H1 (cell line): ENCODE data around the gene PC. TPM values are rescaled to one million over a fixed set of nuclear protein-coding genes. Genes with fewer than 3 reads are reported as not detected.

ENCODE experiments used
- CTCF ChIA-PET: fragments of 300-600 bp; sonication (Branson Sonifier 250); formaldehyde crosslinking; loops from one replicate; lab custom pipeline; 2021; ENCODE audit not compliant: partially characterized antibody; lab: Charles Lee
- POLR2A ChIA-PET: fragments of 300-600 bp; sonication (Branson Sonifier 250); formaldehyde crosslinking; loops from one replicate; lab custom pipeline; 2021; ENCODE audit warnings: inconsistent platforms; ENCODE audit not compliant: partially characterized antibody; lab: Charles Lee
- DNase-seq, 2 experiments: peaks; one replicate each; pipeline versions ENCODE4 v3.0.0 to v3.0.0-alpha.2; 2010 to 2022; ENCODE audit warnings: low spot score in 2 of 2, low read depth in 1 of 2, mixed read lengths in 1 of 2
- FAIRE-seq: peaks from 2 replicates; lab custom pipeline; 2011; peaks lifted over from hg19 to GRCh38; lab: Jason Lieb, UNC
- H2AFZ ChIP-seq: 2 replicates; pipeline ENCODE4 v1.8.1; 2012; ENCODE audit warnings: low read length, inconsistent platforms
- H2AK5ac ChIP-seq: 2 replicates; pipeline ENCODE4 v1.6.1; 2013; ENCODE audit warnings: low read depth, low read length
- H2BK120ac ChIP-seq: replicated peaks from 2 replicates; pipeline ENCODE3; 2013; ENCODE audit warnings: low read depth, low read length, inconsistent platforms
- H2BK12ac ChIP-seq: 2 replicates; pipeline ENCODE4 v1.6.1; 2013; ENCODE audit warnings: low read depth, low read length
- H2BK15ac ChIP-seq: 2 replicates; pipeline ENCODE4 v1.6.1; 2013; ENCODE audit warnings: low read length
- H2BK20ac ChIP-seq: 2 replicates; pipeline ENCODE4 v1.6.1; 2013; ENCODE audit warnings: low read length
- H2BK5ac ChIP-seq: 2 replicates; pipeline ENCODE4 v1.6.1; 2013; ENCODE audit warnings: low read depth, low read length
- H3K14ac ChIP-seq: 2 replicates; pipeline ENCODE4 v1.6.1; 2013; ENCODE audit warnings: inconsistent platforms; ENCODE audit not compliant: insufficient read length
- H3K18ac ChIP-seq: 2 replicates; pipeline ENCODE4 v1.6.1; 2013; ENCODE audit warnings: low read length; ENCODE audit errors: extremely low read depth
- H3K23ac ChIP-seq: 2 replicates; pipeline ENCODE4 v1.6.1; 2013; ENCODE audit warnings: inconsistent platforms; ENCODE audit not compliant: insufficient read length
- H3K23me2 ChIP-seq: 2 replicates; pipeline ENCODE4 v1.6.1; 2013; ENCODE audit warnings: low read depth, low read length
- H3K27ac ChIP-seq: 2 replicates; pipeline ENCODE4 v1.6.1; 2011; ENCODE audit warnings: low read depth, low read length, inconsistent platforms
- H3K27me3 ChIP-seq, 4 experiments: replicated peaks in 1 of 4; 1 replicate in 1 of 4; 2 replicates in 3 of 4; pipeline versions ENCODE4 v1.6.1 to v1.8.1; 2011 to 2013; ENCODE audit warnings: low read length in 3 of 4, mild to moderate bottlenecking in 3 of 4, inconsistent platforms in 2 of 4, mixed read lengths in 2 of 4, moderate library complexity in 1 of 4; ENCODE audit not compliant: control insufficient read depth in 3 of 4, insufficient read depth in 3 of 4; ENCODE audit errors: extremely low read depth in 1 of 4
- H3K36me3 ChIP-seq, 4 experiments: 2 replicates each; pipeline versions ENCODE4 v1.6.1 to v1.8.1; 2011 to 2013; ENCODE audit warnings: mild to moderate bottlenecking in 4 of 4, low read length in 3 of 4, moderate library complexity in 2 of 4, control low read depth in 1 of 4, inconsistent platforms in 1 of 4; ENCODE audit not compliant: insufficient read depth in 4 of 4, control insufficient read depth in 2 of 4
- H3K4ac ChIP-seq: replicated peaks from 2 replicates; pipeline ENCODE3; 2013; ENCODE audit warnings: low read length, low read depth, mixed read lengths, inconsistent platforms; ENCODE audit not compliant: insufficient read length
- H3K4me1 ChIP-seq, 4 experiments: replicated peaks in 1 of 4; 1 replicate in 1 of 4; 2 replicates in 3 of 4; pipeline versions ENCODE4 v1.6.1 to v1.8.1; 2011 to 2013; ENCODE audit warnings: low read length in 3 of 4, inconsistent platforms in 2 of 4, mixed read lengths in 1 of 4; ENCODE audit not compliant: insufficient read depth in 4 of 4, control insufficient read depth in 3 of 4
- H3K4me2 ChIP-seq, 2 experiments: 2 replicates each; pipeline versions ENCODE4 v1.6.1 to v1.8.1; 2011 to 2013; ENCODE audit warnings: low read depth in 2 of 2, low read length in 2 of 2, control low read depth in 1 of 2, inconsistent platforms in 1 of 2, mild to moderate bottlenecking in 1 of 2; ENCODE audit not compliant: insufficient read depth in 1 of 2
- H3K4me3 ChIP-seq, 4 experiments: fragments of 200-600, 300-600 bp in 1 of 4; sonication (generic), shearing (Covaris generic), sonication (Bioruptor Twin) in 1 of 4; 2 replicates each; pipeline versions ENCODE4 v1.5.1 to v1.8.1; 2011 to 2016; ENCODE audit warnings: low read length in 4 of 4, low read depth in 3 of 4, control low read depth in 2 of 4, inconsistent platforms in 2 of 4, mild to moderate bottlenecking in 2 of 4, mixed read lengths in 1 of 4, moderate library complexity in 1 of 4; ENCODE audit not compliant: insufficient read depth in 2 of 4; ENCODE audit errors: extremely low read depth in 1 of 4
- H3K56ac ChIP-seq: replicated peaks from 2 replicates; pipeline ENCODE3; 2013; ENCODE audit warnings: low read depth, mild to moderate bottlenecking, mixed read lengths, low read length, inconsistent platforms; ENCODE audit not compliant: insufficient read length
- H3K79me1 ChIP-seq: 2 replicates; pipeline ENCODE4 v1.6.1; 2013; ENCODE audit warnings: low read depth, low read length, control low read depth
- H3K79me2 ChIP-seq, 2 experiments: 2 replicates each; pipeline versions ENCODE4 v1.6.1 to v1.8.1; 2012 to 2013; ENCODE audit warnings: low read length in 2 of 2, mild to moderate bottlenecking in 2 of 2, inconsistent platforms in 1 of 2; ENCODE audit not compliant: insufficient read depth in 2 of 2, control insufficient read depth in 1 of 2
- H3K9ac ChIP-seq, 4 experiments: replicated peaks in 1 of 4; 1 replicate in 1 of 4; 2 replicates in 3 of 4; pipeline versions ENCODE4 v1.6.1 to v1.8.1; 2011 to 2013; ENCODE audit warnings: low read depth in 3 of 4, low read length in 3 of 4, control low read depth in 2 of 4, mild to moderate bottlenecking in 2 of 4, moderate library complexity in 2 of 4, inconsistent platforms in 1 of 4; ENCODE audit errors: extremely low read depth in 1 of 4
- H3K9me3 ChIP-seq, 2 experiments: 2 replicates each; pipeline versions ENCODE4 v1.6.1 to v1.8.1; 2012 to 2013; ENCODE audit warnings: mild to moderate bottlenecking in 2 of 2, moderate library complexity in 2 of 2, control low read depth in 1 of 2, inconsistent platforms in 1 of 2, low read depth in 1 of 2, low read length in 1 of 2, mixed read lengths in 1 of 2; ENCODE audit not compliant: insufficient read depth in 2 of 2
- H4K20me1 ChIP-seq, 2 experiments: replicated peaks in 1 of 2; 2 replicates each; pipeline versions ENCODE3 to v1.8.1; 2011 to 2013; ENCODE audit warnings: inconsistent platforms in 2 of 2, low read length in 2 of 2, mild to moderate bottlenecking in 1 of 2; ENCODE audit not compliant: insufficient read depth in 2 of 2, control insufficient read depth in 1 of 2
- H4K5ac ChIP-seq: 2 replicates; pipeline ENCODE4 v1.6.1; 2013; ENCODE audit warnings: low read length, low read depth, mixed read lengths, inconsistent platforms; ENCODE audit not compliant: insufficient read length
- H4K8ac ChIP-seq: 2 replicates; pipeline ENCODE4 v1.8.0; 2013; ENCODE audit warnings: mild to moderate bottlenecking, moderate library complexity, low read length, inconsistent platforms; ENCODE audit not compliant: insufficient read depth; ENCODE audit errors: extremely low read depth
- H4K91ac ChIP-seq: replicated peaks from 2 replicates; pipeline ENCODE3; 2013; ENCODE audit warnings: low read length, mixed read lengths, inconsistent platforms; ENCODE audit not compliant: insufficient read length
- GABPA ChIP-seq: IDR thresholded peaks from 2 replicates; pipeline ENCODE4 v1.6.1; 2011; ENCODE audit warnings: mild to moderate bottlenecking, low read length, moderate library complexity, borderline replicate concordance; ENCODE audit not compliant: insufficient read depth
- TEAD4 ChIP-seq: IDR thresholded peaks from 2 replicates; pipeline ENCODE4 v1.6.1; 2012; ENCODE audit warnings: low read depth, low read length, inconsistent platforms, mixed read lengths
- WGBS, 2 experiments: shearing (Covaris generic) in 1 of 2; methylation state at CpG; one replicate each; pipeline versions ENCODE4 v1.1.6 to v1.1.7; 2013 to 2015; ENCODE audit warnings: low lambda C conversion rate in 2 of 2, mixed read lengths in 2 of 2, inconsistent platforms in 1 of 2, low coverage in 1 of 2, missing lambda C conversion rate in 1 of 2; ENCODE audit not compliant: insufficient replicate concordance in 2 of 2, insufficient coverage in 1 of 2, insufficient read length in 1 of 2; ENCODE audit errors: extremely low coverage in 1 of 2, missing lambda C conversion rate in 1 of 2; 5-methylcytosine and 5-hydroxymethylcytosine counted together
- polyA plus RNA-seq, 7 experiments: library from polyadenylated mRNA; depleted of rRNA in 3 of 7; stranded (reverse) in 5 of 7; unstranded in 2 of 7; fragments of >200 nt in 5 of 7; fragments of 200-250 nt in 2 of 7; gene quantifications; 1 replicate in 5 of 7; 2 replicates in 1 of 7; 4 replicates in 1 of 7; pipeline versions ENCODE4 v1.2.1 to v1.2.3, GENCODE V29; 2011 to 2013; ENCODE audit warnings: missing spikeins in 2 of 7, mixed read lengths in 2 of 7
- total RNA-seq: library from RNA; stranded (reverse); fragmentation: NEBNext Ultra II Directional; extraction: Animal tissue kit (Norgen Biotek cat#: 25700); gene quantifications from 2 replicates; pipeline ENCODE4 v1.2.1, GENCODE V29; 2021

The PC gene
- total and polyA plus RNA-seq, 2 of the 8 experiments (the other 6 are each of a cell fraction or from before 2014, with no cell fraction given) = 11.5 to 27.5 TPM

GRCh38 chr11:66985508-66986177, 27.5 kb upstream of the PC start:
- H3K79me2 ChIP-seq = no peaks in the 10 kb centered on the region
- TF ChIP-seq TEAD4 (no peak), GABPA (no peak)
- no peak overlapping the region for H3K14ac ChIP-seq
- H4K8ac ChIP-seq = no peak overlapping the region; the same call in 1 of the 2 replicates
- no peaks in the 10 kb centered on the region for H3K36me3 ChIP-seq
- no peak overlapping the region for H3K18ac ChIP-seq
- peaks cover 0 to 6% (median 5%) of the 10 kb centered on the region in 4 experiments; a peak in 6 of 7 replicates for H3K4me1 ChIP-seq
- 89% methylated on average over 8 of the region's 8 CpGs; no CpG with 5 or more reads in 1 of the 2 experiments for WGBS, 2 experiments
- H2BK15ac ChIP-seq = no peak overlapping the region
- no peaks in the 10 kb centered on the region for H3K27me3 ChIP-seq
- H4K91ac ChIP-seq = no peak overlapping the region
- POLR2A ChIA-PET = interaction anchor here (0.8 to 4.0 kb wide), 2 partner anchors 9 to 19 kb away, joined by 3 to 14 read pairs; partner anchors contain the start of gene C11orf86
- H3K56ac ChIP-seq = no peak overlapping the region
- no peaks in the 10 kb centered on the region for H3K9me3 ChIP-seq
- H3K9ac ChIP-seq = no peak overlapping the region
- no peaks in the 10 kb centered on the region for H4K20me1 ChIP-seq
- H4K5ac ChIP-seq = no peak overlapping the region
- H3K23me2 ChIP-seq = no peaks in the 10 kb centered on the region
- H2AFZ ChIP-seq = no peak overlapping the region
- H3K23ac ChIP-seq = no peak overlapping the region
- H2BK12ac ChIP-seq = peak overlapping the region; percentile 94; the same call in 1 of the 2 replicates
- no peak overlapping the region for H3K4ac ChIP-seq
- no peak overlapping the region for H3K4me3 ChIP-seq
- no peaks in the 10 kb centered on the region for H3K79me1 ChIP-seq
- no peak for FAIRE-seq
- CTCF ChIA-PET = interaction anchor here (0.6 to 5.6 kb wide), 8 partner anchors 9 to 133 kb away, joined by 3 to 45 read pairs (median 5); partner anchors contain the start of gene C11orf86
- no peak overlapping the region; the same call in 1 of the 2 replicates for H2BK5ac ChIP-seq
- DNase-seq = no peak
- 0 out of 2 replicates have a peak overlapping the region, but pooled peaks have one; percentile 93 for H2AK5ac ChIP-seq
- H3K4me2 ChIP-seq = no peak overlapping the region
- peak overlapping the region; percentile 86; the same call in 1 of the 2 replicates for H2BK20ac ChIP-seq
- no peak overlapping the region for H2BK120ac ChIP-seq
- H3K27ac ChIP-seq = no peak overlapping the region
